Activated effector memory CD4-positive, alpha-beta T cell treated with anti-CD3 and anti-CD28 coated beads, Interleukin-2, amount 50 U/mL, for 16 hours (primary cell): ENCODE measurements around the gene KRT84.

Experiments
- DNase-seq: peaks from one replicate; pipeline ENCODE4 v3.0.0-alpha.2; 2020

Gene KRT84

DNA sequence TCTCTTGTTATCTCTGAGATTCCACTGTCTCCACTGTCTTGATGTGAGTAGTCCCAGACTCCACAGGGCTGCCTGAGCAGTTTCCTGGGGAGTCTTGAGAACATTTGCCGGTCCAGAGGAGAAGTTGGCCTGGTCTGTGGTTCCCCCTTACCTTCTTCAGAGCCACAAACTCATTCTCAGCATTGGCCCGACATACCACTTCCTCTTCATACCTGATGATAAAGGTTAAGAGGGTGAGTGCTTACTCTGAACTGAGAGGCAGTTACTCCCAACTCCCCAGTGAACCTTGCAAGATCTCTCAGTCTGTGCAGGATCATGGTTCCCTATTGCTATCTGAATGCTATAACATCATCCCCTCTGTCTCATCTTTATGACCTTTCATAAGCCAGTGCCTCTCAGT lies 2.6 kb downstream of the KRT84 start:
- DNase-seq = no peak

DNA sequence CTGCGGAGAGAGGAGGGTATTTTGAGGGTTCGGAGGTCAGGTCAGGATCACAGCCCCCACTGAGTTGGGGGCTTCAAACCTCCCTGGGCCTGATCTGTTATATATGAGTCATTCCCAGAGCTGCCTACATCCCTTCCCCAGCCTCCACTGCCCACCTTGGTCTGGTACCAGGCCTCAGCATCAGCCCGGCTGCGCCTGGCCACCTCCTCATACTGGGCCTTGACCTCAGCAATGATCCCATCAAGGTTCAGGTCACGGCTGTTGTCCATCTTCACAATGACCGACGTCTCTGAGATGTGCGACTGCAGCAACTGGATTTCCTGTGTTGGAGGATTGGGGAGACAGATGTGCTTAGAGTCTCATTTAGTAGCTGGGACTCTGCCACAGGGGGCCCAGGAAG lies 4.2 kb downstream of the KRT84 start:
- no peak for DNase-seq

DNA sequence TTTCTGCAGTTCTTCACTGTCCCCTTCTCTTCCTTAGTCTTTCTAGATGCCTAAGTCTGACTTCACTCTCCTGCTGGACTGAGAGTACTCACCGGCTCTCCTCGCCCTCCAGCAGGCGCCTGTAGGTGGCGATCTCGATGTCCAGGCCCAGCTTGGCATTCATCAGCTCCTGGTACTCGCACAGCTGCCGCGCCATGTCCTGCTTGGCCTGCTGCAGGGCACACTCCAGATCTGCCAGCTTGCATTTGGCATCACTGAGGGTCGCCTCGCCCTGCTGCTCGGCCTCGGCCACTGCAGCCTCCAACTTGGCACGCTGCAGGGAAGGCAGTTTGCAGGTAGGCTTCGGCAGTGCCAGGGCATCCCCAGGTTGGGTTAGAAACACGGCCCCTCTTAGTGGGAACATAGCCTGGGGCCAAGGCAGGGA lies 5.2 kb downstream of the KRT84 start:
- DNase-seq = no peak

DNA sequence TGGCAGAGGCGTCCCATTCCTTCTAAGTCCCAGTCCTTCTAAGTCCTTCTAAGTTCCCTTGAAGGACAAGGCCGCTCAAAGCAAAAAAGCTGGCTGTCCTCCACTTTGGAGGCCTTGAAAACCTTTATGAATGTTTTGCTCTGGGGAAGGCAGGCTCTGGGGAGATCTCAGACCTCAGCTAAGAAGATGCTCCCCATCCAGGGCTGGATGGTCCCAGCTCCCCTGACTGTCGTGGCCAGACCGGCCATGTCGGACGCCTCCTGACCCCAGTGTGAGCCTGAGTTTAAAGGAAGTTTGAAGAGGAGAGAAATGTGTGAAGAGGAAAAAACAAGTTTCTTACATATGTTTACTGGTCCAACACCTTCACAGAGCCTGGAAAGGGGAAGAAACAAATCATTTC lies 5.9 kb downstream of the KRT84 start:
- no peak for DNase-seq

DNA sequence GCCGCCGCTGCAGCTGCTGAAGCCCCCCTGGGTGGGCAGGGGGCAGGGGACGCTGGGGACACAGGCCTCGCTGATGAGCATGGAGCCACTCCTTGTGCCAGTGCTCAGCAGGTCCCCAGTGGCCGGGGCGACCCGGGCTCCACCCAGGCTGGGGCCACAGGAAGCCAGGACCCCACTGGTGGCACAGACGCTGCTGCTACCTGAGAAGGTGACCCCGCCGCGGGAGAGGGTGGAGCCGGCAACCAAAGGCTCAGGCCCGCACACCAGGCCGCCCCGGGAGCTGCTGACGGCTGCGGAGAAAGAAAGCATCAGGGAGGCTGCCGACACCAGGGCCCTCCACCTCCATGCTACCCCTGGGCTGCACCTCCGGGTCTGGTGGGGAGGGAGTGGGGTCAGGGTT lies 7.4 kb downstream of the KRT84 start:
- DNase-seq = no peak

DNA sequence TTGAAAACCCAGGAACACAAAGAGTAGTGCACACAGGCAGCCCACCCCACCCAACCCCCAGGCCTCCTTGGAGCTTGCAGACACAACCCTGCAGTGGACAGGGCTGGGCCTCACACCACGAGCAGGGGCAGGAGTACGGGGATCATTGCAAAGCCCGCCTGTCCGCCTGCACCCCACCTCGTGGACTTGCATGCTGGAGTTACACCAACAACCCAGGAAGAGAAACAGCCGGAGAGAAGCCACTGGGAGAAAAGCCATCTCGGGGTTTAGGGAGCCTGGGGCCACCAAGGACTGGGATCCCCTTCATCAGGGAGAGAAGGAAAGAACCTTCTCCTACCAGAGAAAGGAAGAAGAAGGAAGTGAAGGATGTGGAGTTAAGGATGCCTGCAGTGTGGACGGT lies 8.2 kb downstream of the KRT84 start:
- DNase-seq = no peak

DNA sequence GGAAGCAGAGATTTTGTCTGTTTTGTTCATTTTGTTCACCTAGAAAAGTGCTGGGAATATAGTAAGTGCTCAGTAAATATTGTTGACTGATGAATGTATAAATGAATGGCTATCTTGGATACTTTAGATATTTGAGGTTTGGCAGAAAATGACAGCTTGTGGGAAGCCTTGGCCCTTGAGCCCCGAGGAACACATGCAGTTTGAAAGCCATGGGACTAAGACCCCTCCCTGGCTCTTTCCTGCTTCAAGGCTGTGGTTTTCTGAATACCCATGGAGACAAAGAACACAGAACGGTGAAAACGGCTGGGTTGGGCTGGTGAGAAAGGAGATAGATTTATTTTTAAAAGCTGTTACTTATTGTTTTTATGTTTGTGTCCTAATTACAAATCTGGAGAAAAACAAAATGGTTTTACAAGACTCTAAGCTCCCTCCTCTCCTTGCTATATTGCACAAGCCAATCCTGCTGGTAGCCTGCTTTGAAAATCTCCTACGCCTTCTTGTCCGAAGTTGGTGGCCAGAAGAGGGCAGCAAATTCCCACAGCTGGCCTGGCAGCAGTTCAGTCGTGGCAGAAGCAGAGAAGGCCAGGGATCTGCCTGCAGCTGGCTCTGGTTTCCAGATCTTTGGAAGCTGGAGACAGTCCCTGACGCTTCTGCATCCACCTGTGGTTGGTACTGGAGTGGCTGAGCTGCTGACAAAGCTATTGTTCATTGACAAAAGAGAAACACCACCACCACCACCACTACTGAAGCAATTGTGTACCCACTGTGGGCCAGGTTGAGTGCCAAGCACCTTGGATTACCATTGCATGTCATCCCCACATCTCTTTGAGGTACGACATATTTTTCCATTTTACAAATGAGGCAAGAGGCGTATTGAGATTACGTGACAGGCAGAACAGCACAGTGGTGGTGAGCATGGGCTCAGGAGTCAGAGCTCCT lies 13.0 kb downstream of the KRT84 start:
- DNase-seq = peak; percentile 76

DNA sequence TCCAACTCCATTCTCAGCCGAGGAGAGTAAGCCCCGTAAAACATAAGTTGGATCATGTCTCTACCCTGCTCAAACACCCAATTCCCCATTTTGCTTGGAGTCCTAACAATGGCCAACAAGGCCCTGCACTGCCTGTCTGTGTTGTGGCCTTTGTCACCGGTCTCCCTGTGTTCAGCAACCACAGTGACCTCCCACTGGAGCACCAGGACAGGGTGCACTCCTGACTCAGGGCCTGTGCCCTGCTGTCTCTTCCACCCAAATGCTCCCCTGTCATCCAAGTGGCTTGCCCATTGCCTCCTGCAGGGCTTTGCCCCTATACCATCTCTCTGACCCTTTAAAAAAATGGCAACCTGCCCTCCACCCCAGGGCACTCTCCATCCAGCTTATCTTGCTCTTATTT lies 13.7 kb downstream of the KRT84 start:
- DNase-seq = no peak

DNA sequence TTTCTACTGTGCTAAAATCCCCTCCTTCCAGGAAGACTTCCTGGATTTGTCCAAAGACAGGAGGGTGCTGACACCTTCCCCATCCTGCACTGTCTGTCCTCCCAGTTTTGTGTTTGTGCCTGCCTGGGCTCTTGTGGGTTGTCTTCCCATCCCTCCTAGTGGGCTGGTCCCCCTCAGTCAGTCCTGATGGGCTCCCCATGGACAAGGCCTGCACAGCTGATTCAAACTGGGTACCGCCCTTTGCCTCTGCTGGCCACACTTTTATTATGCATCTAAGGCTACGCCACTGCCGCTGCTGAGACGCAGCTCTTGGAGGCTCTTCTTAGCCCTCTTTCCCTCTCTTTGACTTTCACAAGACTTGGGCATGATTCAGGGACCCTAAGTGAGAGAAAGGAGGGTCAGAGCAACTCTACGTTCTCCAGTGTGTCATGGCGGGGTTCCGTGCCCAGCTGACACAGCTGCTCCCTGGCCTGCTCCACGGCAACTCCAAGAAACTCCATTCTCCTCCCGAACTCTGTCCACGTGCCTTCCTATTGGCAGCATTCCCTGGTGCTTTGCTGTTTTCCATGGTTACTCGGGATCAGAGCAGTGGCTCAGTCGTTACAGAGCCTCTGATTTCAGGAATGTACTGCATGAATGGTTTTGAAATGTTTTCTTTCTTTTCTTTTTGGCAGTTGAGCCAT lies 14.4 kb downstream of the KRT84 start:
- DNase-seq = no peak

DNA sequence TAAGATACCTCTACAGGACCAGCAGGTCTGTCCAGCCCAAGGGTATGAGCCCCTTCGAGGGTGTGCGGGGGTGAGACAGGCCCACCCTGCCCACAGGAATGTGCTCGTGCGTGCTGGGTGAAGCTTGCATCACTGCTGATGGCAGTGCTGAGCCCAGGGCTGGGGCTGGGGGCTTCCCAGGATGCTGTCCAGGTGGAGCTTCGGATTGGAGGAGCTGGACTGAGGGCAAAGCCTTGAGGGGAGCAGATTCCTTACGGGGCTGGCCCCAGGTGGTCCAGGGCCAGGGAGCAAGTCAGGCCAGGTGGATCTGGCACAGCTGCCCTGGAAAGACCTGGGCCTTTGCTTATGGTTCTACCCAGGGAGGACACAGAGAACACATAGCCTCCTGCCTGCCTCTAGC lies 15.6 kb downstream of the KRT84 start:
- DNase-seq = no peak

DNA sequence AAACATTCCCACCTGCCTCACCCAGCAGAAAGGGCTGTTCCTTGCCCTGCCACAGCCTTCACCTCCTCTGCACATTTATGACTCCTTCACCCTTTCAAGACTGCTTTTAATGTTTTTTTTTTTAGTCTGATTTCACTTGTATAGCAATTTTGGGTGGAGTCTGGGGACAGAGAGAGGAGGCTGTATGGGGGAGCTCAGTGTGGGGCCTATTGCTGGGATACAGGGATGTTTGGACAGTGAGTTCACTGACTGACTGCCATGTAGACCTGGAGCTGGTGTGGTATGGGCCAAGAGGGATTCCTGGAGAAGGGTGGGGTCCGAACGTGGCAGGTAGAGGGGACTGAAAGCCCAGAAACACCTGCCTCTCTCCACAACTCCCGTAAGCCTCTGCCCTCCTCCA lies 16.2 kb downstream of the KRT84 start:
- DNase-seq = no peak

DNA sequence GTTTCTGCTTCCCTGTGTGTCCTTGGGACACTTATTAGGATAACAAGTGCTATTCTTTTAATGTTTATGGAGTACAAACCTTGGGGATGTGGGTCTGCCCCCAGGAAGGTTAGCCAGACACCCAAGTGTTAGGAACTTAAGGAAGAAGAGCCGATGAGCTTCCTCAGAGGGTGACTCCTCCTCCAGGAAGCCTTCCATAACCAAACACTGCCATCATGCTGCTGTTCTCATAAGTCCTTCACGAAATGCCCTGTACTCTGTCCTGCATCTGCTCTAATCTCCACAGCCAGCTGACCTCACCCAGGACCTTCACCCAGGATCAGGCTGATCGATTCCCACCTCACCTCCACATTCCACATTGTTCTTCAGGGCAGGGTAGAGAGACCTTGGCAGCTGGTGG lies 16.9 kb downstream of the KRT84 start:
- no peak for DNase-seq

DNA sequence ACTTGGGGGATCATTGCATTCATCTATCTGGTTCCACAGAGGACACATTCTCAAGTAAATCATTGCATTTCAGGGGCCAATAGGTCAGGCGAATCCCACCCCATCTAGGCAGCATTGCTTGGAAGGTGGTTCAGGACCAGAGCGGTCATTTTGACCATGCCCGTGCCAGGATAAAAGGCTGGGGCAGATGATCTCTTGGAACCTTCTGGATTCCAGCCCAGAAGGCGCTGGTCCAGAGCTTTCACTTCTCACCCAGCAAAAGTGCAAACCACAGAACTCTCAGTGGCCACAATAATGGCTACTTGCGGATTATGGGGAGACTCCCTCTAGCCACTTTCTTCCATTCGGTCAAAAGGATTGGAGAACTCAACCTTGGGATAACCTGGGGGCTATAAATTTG lies 17.6 kb downstream of the KRT84 start:
- DNase-seq = no peak

DNA sequence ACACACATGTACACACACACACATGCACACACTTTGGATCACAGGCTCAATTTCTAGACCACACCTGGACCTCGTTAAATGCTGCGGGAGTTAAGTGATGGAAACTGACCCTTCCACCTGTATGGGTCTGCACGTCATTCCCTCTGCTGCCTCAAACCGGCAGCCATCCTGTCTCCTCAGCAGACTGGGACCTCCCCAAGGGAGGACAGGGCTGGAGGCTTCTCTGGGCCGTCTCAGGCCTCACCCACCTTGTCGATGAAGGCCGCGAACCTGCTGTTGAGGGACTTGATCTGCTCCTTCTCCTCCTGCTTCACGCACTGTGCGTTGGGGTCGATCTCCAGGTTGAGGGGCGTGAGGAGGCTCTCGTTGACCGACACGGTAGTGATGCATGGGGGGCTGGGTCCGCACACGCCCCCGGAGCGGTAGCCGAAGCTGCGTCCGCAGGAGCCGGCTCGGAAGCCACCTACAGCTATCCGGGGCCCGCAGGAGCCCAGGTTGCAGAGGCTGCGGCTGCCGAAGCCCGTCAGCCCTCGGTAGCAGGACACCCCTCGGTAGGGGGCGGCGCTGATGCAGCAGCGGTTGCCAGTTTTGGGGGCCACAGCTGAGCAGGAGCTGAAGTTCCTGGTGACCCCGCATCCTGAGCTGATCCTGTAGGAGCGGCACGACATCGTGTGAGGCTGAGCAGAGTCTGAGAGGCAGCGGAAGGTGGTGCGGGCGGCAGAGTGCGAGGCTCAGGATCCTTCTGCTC lies 18.5 kb downstream of the KRT84 start, which contains the start of gene KRT85:
TSS of gene KRT85 (minus strand) at position 744 of the 748 bp plus-strand sequence. CDS start at position 668, 76 bp downstream.
- DNase-seq = no peak

DNA sequence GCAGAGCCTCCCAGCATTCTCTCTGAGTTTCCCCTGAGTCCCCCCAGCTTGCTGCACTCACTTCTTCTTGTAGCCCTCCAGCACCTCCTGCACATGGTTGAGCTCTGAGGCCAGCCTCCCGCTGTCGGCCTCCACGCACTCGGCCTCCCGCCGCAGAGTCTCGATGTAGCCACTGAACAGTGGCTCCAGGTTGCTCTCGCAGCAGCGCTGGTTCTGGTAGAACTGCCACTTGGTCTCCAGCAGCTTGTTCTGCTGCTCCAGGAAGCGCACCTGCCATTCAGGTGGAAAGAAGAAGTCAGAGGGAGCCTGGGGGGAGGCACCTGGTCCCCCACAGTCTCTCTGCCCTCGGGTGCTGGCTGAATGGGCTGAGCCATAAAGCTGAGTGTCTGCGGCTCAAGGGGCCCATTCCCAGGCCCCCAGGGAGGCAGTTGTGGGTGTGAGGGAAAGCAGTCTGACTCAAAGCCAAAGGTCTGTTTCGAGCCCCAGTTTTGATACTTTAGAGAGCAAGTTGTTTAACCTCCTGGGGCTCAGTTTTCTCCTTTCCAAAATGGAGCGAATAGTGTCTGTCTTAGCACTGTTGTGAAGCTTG lies 20.5 kb downstream of the KRT84 start:
- DNase-seq = no peak

DNA sequence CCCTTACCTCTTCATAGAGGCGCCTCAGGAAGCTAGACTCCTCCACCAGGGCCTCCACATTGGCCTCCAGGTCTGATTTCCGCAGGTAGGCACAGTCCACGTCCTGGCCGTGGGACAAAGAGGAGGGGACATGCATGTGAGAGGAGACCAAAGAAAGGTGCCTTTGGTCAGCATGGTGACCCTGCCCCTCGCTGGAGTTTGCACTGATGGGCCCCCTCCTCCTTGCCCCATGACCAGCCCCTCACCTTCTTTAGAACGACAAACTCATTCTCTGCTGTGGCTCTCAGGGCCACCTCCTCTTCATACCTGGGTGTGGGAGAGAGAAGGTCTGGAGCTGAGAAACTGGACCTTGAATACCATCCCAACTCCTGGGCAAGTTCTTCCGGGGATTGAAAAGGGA lies 21.4 kb downstream of the KRT84 start:
- DNase-seq = no peak

DNA sequence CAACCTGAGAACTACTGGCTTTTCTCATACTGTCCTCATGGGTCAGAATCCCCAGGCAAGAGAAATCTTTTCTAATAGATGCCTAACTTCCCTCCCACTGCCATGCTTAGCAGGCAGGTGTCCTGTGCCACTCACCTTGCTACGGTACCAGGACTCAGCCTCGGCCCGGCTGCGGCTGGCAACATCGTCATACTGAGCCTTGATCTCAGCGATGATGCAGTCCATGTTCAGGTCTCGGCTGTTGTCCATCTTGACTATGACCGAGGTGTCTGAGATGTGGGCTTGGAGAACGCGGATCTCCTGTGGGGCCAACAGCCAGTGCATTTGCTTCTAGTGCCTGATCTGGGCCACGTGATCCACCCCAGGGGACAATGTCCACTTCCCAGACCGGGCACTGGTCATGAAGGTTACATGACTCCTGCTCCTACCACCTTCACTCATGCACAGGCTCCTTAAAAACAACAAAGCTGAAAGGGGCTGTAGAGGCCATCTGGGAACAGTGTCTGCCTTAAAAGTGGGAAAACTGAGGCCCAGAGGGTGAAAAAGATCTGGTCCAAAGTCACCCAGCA lies 22.3 kb downstream of the KRT84 start:
- no peak for DNase-seq

DNA sequence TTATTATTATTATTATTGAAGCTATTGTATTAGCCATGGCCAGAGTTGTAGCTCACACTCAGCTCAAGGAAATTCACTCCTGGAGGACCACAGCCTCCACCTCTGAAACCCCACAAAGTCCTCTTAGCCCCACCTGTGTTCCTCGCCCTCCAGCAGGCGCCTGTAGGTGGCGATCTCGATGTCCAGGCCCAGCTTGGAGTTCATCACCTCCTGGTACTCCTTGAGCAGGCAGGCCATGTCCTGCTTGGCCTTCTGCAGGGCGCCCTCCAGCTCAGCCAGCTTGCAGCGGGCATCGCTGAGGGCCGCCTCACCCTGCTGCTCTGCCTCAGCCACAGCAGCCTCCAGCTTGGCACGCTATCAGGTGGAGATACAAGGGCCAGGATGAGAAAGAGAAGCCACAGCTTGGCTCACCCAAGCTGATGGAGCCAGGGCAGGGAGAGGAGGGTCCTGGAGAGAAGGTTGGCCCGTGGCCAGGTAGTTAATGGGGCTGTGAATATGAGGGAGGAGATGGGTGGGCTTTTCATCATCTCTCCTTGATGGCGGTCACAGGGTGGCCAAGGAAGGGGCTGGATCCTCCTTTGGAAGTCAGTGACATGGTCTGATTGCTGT lies 23.2 kb downstream of the KRT84 start:
- no peak for DNase-seq

DNA sequence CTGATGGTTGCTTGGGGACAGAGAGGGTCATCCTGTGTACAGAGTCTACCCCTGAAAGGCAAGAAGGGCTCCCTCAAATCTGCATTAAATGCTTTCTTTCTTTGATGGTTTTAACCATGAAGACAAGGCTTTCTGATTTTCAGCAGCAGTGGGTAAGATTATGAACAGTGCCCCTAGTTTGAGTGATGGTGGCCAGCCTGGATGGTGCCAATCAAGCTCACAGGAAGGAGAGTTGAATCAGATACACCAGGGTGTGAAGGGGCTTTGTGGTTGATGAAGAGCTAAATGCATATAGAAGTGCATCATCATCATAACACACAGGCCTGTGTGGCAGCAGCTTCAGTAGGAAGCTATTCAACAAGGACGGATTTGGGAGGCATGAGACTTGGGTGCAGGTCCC lies 23.9 kb downstream of the KRT84 start:
- no peak for DNase-seq

DNA sequence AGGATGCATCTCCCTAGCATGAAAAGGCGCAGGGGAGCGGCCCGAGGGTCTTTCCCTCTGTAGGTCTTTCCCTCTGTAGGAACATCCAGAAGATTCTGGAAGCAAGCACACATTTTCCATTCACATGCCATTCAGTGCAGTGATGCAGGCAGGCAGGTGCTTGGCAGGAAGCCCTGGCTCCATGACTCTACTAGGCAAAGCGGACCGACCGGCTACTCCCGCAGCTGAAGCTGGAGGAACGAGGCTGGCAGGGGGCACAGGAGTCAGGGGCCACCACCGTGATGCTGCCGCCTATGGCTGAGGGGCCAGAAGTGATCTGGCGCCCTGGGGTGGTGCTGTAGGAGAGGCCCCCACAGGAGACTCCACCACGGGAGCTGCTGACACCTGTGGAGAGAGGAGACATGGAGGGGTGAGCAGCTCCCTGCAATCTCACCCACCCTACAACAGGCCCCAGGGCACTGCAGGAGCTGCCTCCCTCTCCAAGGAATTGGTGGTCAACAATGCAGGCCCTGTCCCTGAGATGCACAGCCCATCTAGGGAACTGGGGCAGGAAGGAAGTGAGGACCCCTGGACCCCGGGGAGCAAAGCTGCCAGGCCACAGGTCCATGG lies 24.7 kb downstream of the KRT84 start:
- peak; percentile 55 for DNase-seq

DNA sequence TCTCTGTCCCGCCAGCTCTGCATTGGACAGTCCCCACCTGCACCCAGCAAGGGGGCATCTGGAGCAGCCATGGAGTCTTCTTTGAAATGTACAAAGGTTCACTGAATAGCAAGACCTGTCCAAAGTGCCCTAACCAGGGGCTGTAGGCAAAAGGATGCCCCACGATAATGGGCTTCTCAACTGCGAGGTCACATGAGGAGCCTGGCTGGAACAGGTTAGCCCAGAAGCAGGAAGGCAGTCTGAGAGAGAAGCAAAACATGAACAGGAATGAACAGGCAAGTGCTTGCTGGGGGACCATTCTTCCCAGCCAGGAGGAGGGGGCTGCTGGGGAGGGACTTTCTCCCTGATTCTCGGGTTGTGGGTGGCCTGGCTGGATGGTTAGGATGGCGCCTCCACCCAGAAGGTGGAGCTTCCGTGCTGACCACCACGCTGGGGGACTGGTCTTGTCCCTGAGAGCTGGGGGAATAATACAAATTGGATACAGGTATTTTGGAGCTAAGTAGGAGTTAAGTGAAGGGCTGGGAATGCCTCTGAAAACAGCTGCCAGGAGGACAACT lies 25.3 kb downstream of the KRT84 start:
- peak; percentile 30 for DNase-seq
